GM18499 (cell line): ENCODE data around the gene RAB31.
"Not testable (repeated sequence)": the region's sequence is repeated elsewhere in the genome, so short reads cannot be mapped to it uniquely, and the experiment has no call there.

Experiments
- ATAC-seq: cut with Tn5 transposase; IDR thresholded peaks from one replicate; pipeline ENCODE4 v1.9.1; 2021; ENCODE audit warnings: moderate number of reproducible peaks; ENCODE audit not compliant: insufficient read depth, unreplicated experiment

RAB31 gene

DNA sequence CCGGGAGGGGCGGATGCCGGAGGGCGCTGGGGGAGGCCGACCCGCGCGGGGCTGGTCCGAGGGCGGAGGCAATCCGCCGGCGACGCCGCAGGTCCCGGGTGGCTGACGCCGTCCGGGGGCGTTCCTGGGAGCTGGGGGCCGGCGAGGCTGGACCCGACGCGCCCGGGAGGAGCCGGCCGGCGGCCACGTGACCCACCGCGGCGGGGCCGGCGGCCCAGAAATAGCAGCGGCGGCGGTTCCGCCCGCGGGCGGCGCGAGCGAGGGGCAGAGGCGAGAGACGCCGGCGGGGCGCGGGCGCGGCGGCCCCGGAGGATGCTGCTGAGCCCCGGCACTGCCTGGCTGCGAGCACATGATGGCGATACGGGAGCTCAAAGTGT, at the start of gene RAB31:
Gene RAB31 (plus strand): TSS at position 245 of the 377 bp plus-strand sequence. CDS start 105 bp downstream, at position 350.
- ATAC-seq: no peak

DNA sequence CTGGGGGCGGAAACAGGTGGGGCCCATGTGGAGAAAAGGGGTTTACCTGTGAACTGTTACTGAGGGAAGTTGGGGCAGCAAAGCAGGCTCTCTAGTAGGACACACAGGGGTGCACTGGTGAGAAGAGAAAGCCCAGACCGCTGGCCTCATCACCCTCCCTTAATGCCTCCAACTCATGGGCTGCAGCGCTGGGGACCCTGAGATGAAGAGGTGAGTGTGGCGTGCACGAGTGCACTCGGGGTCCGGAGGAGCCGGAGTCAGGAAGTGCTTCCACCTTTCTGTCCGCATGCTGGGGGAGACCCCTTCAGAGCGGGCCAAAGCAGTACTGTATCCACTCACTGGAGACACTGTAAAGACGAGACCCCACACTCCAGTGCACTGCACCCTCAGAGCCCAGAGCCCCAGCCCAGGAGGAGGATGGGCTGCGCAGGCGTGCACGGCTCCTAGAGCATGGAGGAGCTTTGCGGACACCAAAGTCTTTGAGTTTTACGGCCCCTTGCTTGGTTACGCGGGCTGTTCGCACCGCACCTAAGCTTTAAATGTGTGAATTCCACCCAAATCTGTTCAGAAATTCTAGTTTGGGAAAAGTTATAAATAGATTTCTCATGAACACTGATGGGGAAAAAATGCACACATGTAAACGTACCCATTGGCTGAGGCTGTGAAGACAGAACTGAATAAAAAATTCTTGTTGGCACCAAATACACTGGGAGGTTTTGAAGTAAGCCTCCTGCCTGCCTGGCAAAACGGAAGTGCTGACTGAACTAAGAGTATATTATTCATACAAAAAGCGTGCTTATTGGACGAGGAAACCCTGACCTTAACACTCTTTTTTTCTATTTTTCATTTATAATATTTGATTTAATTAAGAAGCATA, 48.4 kb upstream of the RAB31 start:
- ATAC-seq: no peak

- ATAC-seq: no peak
These were observed 46.5 kb upstream of the RAB31 start for GRCh38 chr18:9661564-9661963.

- ATAC-seq: no peak
These were observed 44.7 kb upstream of the RAB31 start for GRCh38 chr18:9663377-9663776.

DNA sequence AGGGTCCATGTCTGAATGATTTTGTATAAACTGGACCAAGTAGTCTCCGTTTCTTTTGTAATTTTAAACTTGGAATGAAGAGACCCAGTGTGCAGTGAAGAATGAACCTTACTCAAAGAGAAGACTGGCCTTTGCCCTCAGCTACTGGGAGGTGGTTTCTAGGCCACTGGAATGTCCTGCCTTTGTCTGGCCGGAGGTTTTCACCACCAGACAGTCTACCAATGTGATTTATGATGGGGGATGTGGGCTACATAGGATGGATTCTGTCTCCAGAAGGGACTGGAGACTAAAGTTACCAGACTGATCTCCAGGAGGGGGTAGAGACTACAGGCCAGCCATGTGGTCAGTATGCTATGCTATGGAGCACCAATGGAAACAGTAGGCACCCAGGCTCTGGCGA, 42.8 kb upstream of the RAB31 start:
- no peak for ATAC-seq

- no peak for ATAC-seq
These were observed 41.6 kb upstream of the RAB31 start for GRCh38 chr18:9666548-9666947.

DNA sequence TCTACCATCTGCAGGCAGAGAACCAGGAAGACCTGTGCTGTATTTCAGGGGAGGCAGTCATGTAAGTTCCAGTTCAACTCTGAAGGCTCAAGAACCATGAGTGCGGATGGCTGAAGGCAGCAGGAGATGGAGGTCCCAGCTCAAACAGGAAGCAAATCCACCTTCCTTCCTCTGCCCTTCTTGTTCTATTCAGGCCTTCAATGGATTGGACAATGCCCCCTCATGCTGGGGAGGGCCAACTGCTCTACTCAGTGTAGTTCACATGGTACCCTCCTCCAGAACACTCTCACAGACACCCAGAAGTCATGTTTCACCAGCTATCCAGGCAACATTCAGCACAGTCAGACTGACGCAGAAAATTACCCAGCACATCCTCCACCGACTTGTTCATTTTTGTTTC, 39.1 kb upstream of the RAB31 start:
- no peak for ATAC-seq

GRCh38 chr18:9671214-9671613, 36.9 kb upstream of the RAB31 start:
- no peak for ATAC-seq

- peak; percentile 97 for ATAC-seq
These were observed 34.5 kb upstream of the RAB31 start for GRCh38 chr18:9673296-9674251.

DNA sequence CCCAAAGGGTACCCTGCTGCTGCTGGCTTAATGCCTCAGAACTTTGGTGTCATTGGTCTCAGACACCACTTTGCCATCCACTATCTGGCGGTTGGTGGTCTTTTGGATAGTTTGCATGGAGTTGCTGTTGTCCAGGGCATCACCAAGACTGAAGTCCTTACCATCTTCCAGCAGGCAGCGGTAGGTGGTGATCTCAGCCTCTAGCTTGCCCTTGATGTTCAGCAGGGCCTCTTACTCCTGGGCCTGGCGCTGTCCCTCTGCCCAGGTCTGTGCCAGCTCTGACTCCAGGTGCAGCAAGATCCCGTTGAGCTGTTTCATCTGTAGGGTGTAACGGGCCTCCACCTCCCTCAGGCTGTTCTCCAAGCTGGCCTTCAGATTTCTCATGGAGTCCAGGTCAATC, 29.9 kb upstream of the RAB31 start:
- not testable (repeated sequence) for ATAC-seq

GRCh38 chr18:9679125-9679524, 29.0 kb upstream of the RAB31 start:
- no peak for ATAC-seq

DNA sequence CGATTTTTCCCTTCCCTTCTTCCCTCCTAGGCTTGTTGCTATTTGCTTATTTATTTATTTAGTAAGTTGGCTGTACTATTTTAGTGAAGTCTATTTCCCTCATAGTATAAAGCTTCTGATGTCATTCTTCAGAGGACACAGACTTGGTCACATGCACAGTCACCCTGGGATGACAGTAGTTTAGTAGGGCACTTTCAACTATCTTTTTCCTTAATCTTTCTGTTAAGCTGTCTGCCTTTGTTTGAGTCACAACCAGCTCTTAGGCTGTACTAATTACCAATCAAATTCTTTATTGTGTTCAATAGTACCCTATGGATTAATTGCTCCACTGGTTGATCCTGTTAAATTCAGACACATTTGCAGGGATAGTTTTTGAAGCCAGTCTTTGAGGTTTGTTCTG, 26.9 kb upstream of the RAB31 start:
- no peak for ATAC-seq

DNA sequence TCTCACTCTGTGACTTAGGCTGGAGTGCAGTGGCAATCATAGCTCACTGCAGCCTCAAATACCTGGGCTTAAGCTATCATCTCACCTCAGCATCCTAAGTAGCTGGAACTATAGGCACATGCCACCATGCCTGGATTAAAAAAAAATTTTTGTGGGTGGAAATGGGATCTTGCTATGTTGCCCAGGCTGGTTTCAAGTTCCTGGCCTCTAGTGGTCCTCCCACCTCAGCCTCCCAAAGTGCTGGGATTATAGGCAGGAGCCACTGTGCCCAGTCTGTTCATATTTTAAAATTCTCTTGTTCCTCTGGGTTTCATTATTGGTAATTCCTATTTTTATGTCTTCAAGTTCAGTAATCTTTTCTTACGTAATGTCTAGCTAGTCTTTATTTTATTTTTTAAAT, 25.5 kb upstream of the RAB31 start:
- ATAC-seq: no peak

DNA sequence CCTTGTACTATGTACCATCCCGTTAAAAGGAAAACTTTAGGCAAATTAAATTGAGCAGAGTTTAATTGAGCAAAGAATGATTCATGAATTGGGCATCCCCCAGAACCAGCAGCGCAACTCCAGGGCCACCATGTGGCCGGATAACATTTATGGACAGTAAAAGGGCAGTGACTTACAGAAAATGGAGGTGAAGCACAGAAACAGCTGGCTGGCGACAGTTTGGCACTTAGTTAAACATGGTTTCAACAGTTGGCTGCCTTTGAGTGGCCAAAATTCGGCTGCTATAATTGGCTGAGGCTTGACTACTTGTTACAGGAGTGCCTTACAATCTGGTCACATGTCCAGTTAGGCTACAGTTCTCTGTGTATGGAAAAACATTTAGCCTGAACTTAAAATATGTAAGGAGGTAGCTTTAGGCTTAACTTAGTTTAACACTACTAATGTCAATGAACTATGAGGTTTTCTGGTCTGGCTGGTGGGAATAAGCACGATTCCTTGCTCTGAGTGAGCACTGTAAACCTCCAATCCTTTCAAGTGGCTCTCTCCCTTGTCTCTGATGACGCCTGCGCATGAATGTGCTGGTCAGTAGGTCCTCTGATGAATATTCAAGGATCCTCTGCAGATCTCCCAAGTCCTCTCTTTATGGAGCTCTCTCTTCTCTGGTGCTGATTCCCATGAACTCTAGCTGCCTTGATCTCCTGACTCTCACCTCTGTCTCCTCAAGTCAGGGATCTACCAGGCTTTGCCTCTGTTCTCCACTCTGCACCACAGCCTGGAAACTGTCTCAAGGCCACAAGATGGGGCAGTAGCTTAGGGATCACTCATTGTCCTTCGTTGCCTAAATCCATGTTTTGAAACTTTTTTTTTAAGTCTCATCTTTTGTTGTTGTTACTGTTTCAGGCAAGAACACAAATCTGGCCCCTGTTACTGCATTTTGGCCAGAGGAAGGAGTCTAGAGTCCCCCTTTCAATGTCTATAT, 24.4 kb upstream of the RAB31 start:
- no peak for ATAC-seq

DNA sequence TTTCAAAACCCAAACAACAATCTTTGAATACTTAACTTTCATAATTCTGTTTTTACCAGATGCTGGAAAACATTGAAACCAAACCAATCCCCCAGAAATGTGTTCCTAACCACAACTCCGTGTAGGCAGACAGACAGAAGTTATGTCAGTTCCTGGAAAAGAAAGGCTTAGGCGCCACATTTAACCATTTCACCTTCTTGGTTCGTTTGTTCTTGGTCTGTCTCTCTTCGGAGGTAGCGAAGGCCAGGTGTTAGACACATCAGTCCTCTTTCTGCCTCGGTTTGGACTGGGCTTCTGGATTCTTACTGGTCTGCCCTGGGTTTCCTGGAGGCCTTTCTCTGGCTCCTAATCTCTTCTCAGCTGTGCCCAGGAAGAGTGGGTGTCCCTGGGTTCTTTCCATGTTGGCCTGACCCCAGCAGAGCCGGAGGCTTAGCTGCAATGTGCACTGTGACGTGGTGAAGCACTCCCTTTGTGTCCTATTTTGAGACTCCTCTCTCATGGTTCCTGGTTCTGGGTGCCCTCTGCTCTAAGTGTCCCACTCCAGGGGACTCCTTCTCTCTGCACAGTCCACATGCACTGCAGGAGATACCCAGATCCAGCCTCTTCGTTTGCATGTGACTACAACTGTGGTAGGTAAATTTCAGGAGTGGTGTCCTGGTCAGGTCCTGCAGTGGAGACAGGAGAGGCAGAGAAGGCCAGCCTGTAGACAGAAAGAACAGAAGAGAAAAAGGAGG, 23.1 kb upstream of the RAB31 start:
- no peak for ATAC-seq

DNA sequence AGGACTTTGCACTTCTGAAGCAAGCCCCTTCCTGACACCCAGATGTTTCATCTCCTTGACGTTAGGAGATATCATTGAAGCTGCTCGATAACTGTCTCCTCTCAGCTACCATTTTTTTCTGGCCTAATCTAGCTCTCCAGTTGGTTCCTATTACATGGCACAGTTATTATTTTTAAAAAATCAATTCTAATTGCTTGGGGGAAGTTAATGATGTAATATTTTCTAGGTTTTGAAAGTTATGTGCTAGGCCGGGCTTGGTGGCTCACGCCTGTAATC, 22.5 kb upstream of the RAB31 start:
- ATAC-seq: no peak

DNA sequence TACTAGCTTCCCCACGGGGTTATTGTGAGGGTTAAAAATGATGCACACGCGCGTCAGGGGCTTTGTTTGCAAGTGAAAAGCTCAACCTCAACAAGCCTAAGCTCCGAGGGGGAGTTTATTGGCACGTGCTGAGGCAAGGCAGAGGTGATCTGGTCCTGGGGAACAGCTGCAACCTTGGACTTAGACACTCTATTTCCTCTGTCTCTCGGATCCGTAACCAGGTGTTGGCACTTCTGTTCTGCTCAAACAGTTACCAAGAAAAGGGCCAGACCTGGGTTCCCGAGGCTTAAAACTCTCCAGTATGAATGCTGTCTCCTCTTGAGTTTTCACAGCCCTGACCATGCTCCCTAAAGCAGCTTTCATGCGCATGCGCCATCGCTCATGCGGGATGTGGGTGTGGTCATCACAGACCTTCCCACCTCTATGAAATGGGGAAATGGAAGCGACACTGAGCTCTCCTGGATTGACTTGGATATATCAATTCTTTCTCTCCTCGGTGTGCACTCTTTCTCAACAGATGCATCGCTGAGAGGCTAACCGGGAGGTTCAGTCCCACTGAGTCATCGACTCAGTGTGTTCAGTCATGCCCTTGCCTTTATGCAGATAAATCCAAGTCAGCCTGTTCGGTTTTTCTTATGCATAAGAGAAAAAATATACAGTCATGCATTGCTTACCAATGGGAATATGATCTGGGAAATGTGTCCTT, 19.9 kb upstream of the RAB31 start:
- no peak for ATAC-seq

GRCh38 chr18:9689253-9689652, 18.8 kb upstream of the RAB31 start:
- no peak for ATAC-seq
